ENCODE results near the gene SLCO3A1.

Gene SLCO3A1

DNA sequence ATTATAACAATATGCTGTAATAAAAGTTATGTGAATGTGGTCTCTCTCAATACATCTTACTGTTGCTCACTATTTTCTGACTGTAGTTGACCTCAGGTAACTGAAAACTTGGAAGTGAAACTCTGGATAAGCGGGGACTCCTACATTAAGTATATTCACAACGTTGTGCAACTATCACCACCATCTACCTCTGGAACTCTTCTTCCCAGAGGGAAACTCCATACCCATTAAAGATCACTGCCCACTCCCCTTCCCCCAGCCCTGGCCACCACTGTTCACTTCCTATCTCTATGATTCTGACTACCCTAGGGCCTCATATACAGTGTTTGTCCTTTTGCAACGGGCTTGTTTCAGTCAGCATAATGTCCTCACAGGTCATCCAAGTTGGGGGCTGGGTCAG, 20.7 kb downstream of the SLCO3A1 start:
- CTCF ChIA-PET = no interaction called here
- no peak overlapping the region for H3K4me3 ChIP-seq (ENCODE audit: low read depth, low read length)
- POLR2A ChIA-PET = no interaction called here
- TF ChIP-seq, protein P1, sequence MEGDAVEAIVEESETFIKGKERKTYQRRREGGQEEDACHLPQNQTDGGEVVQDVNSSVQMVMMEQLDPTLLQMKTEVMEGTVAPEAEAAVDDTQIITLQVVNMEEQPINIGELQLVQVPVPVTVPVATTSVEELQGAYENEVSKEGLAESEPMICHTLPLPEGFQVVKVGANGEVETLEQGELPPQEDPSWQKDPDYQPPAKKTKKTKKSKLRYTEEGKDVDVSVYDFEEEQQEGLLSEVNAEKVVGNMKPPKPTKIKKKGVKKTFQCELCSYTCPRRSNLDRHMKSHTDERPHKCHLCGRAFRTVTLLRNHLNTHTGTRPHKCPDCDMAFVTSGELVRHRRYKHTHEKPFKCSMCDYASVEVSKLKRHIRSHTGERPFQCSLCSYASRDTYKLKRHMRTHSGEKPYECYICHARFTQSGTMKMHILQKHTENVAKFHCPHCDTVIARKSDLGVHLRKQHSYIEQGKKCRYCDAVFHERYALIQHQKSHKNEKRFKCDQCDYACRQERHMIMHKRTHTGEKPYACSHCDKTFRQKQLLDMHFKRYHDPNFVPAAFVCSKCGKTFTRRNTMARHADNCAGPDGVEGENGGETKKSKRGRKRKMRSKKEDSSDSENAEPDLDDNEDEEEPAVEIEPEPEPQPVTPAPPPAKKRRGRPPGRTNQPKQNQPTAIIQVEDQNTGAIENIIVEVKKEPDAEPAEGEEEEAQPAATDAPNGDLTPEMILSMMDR (IDR thresholded peaks at IDR 0.05; ENCODE audit: insufficient read depth, low read length, missing control alignments) = no peak
- no peak for DNase-seq (ENCODE audit: low read depth, low spot score)

DNA sequence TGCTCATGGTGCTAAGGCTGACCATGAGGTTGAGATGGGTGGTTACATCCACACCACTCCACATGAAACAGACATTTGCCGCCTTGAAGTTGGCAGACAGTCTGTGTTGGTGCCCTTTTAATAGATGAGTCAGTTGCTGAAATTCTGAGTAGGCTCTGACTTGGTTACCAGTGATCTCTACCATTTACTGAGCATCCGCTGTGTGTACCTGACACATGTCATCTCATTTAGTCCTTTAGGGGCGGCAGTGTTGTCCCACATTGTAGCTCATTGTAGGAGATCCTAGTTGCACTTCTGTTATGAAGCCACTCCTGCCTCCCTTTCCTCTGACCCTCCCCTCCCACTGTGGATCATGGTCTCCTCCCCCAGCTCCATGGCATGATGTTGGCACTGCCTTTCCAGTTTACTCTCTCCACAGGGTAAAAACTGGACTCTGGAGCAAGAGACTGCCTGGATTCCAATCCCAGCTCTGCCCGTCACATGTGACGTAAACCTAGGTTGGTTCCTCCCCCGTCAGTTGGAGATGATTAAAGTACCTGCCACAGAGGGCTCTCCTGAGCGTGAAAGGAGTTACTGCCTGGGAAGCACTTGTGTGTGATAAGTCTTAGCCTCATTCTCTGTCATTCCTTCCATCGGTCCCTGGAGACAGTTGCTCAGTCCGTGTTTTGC, 21.6 kb downstream of the SLCO3A1 start:
- DNase-seq (ENCODE audit: low read depth, low spot score) = no peak
- H3K4me3 ChIP-seq (ENCODE audit: low read depth, low read length) = no peak overlapping the region
- ChIA-PET POLR2A (no interaction called here), CTCF (no interaction called here)
- TF ChIP-seq, protein P1 (IDR thresholded peaks at IDR 0.05; ENCODE audit: insufficient read depth, low read length, missing control alignments) = no peak

DNA sequence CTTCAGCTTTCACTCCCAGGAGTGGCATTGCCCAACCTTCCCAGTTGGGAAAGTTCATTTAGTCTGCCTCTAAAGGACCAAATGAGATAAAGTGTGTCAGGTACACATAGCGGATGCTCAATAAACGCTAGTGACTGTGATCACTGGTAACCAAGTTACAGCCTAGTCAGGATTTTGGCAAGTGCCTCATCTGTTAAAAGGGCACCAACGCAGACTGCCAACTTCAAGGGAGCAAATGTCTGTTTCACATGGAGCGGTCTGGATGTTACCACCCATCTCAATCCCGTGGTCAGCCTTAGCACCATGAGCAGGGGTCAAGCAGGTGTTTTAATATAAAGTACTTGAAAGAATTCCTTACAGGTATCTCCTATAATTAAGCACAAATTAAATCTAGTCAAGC, 22.7 kb downstream of the SLCO3A1 start:
- TF ChIP-seq, protein P1 (IDR thresholded peaks at IDR 0.05; ENCODE audit: insufficient read depth, low read length, missing control alignments) = no peak
- DNase-seq (ENCODE audit: low read depth, low spot score) = no peak
- no peak overlapping the region for H3K4me3 ChIP-seq (ENCODE audit: low read depth, low read length)
- ChIA-PET POLR2A (no interaction called here), CTCF (interaction anchor here (1.5 kb wide), 1 partner anchor 27 kb away, joined by 6 read pairs; no protein-coding TSS in a partner anchor)

DNA sequence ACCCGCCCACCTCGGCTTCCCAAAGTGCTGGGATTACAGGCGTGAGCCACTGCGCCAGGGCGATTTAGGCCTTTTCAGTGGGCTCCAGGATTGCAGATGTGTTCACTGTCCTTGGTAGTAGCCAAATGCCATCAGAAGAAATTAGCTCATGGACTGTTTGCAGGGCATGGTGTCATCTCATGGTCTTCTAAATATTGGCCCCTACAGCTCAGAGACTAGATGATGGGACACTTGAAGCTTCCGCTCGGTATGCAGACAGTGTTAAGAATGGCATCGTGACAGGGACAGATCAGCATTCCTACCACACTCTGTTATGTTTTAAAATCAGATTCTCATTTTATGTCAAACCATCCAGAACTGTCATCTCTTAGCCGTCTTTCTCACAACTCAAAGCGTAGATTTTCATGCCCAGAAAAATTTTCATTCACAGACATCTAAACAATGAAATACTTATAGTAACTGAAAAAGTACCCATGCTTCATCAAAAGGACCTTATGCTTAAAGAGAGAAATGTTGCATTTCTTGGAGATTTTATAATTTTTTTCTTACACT, 24.9 kb downstream of the SLCO3A1 start:
- POLR2A ChIA-PET = no interaction called here
- TF ChIP-seq, protein P1 (IDR thresholded peaks at IDR 0.05; ENCODE audit: insufficient read depth, low read length, missing control alignments) = no peak
- DNase-seq (ENCODE audit: low read depth, low spot score) = no peak
- CTCF ChIA-PET = interaction anchor here (0.6 kb wide), 1 partner anchor 9 kb away, joined by 3 read pairs; no protein-coding TSS in a partner anchor
- no peak overlapping the region for H3K4me3 ChIP-seq (ENCODE audit: low read depth, low read length)

DNA sequence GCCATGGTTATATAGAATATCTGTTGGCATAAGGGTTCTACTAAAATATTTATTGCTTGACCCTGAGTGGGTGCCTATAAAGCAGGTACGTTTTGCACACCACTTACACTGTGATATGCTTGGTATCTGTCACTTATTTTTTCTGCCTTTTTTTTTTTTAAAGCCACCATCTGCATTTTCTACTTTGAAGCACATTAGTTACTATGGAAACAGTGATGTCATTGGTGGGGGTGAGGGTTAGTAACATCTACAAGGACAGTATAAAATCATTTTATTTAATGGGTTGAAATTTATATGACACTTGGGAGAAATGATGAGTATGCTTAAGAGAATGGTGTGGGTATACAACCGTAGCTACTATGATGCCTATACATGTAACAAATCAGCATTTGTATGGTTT, 25.6 kb downstream of the SLCO3A1 start:
- TF ChIP-seq, protein P1 (IDR thresholded peaks at IDR 0.05; ENCODE audit: insufficient read depth, low read length, missing control alignments) = no peak
- POLR2A ChIA-PET = no interaction called here
- no peak overlapping the region for H3K4me3 ChIP-seq (ENCODE audit: low read depth, low read length)
- DNase-seq (ENCODE audit: low read depth, low spot score) = no peak
- CTCF ChIA-PET = no interaction called here

DNA sequence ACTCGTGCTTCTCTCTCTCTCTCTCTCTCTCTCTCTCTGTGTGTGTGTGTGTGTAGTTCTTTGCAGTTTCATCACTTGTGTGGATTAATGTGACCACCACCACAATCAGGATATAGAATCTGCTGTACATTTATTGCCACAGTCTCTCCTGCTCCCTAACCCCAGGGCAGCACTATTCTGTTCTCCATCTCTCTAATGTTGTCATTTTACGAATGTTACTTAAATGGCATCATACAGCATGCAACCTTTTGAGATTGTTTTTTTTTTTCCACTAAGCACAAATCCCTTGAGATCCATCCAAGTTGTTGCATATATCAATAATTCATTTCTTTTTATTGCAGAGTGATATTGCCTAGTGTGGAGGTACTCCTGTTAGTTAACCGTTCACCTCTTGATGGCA, 26.9 kb downstream of the SLCO3A1 start:
- CTCF ChIA-PET = no interaction called here

More for the DNA sequence above, 26.9 kb downstream of the SLCO3A1 start:
- TF ChIP-seq, protein P1 (IDR thresholded peaks at IDR 0.05; ENCODE audit: insufficient read depth, low read length, missing control alignments) = no peak
- no peak overlapping the region for H3K4me3 ChIP-seq (ENCODE audit: low read depth, low read length)
- DNase-seq (ENCODE audit: low read depth, low spot score) = no peak
- POLR2A ChIA-PET = no interaction called here

Data from AG04449 (cell line).